ENCODE measurements around the gene PHTF2. TPM values are rescaled to one million over a fixed set of nuclear protein-coding genes. Genes with fewer than 3 reads are reported as not detected.
A peak's percentile ranks its signal among the peaks of the same experiment; 100 is the strongest.

The PHTF2 gene
- polyA plus RNA-seq, 1 donor (not counting 4 experiments of a cell fraction or from before 2014, with no cell fraction given) = 24.1 TPM

- no peaks in the 10 kb centered on the region for H3K4me1 ChIP-seq (ENCODE audit: control insufficient read depth, extremely low read depth, insufficient read depth, low read length)
- dilution Hi-C loops (cut with MboI; ENCODE audit: extremely low pct_ligation_motif_present, low sequenced_read_pairs) = no loop called here
- H3K9ac ChIP-seq (ENCODE audit: control insufficient read depth, extremely low read depth, insufficient read depth, low read length) = no peak overlapping the region
- H3K27ac ChIP-seq (ENCODE audit: control insufficient read depth, insufficient read depth, low read length) = no peak overlapping the region
- H3K36me3 ChIP-seq (ENCODE audit: control insufficient read depth in 2 of 2, extremely low read depth in 1 of 2, insufficient read depth in 2 of 2, low read length in 2 of 2) = peaks cover 0 to 3% of the 10 kb centered on the region in 2 experiments
- H2AFZ ChIP-seq (ENCODE audit: control insufficient read depth, low read length) = no peak overlapping the region
- H3K9me3 ChIP-seq (ENCODE audit: control insufficient read depth, low read depth, low read length) = no peaks in the 10 kb centered on the region
- no peaks in the 10 kb centered on the region for H3K9me1 ChIP-seq (ENCODE audit: control insufficient read depth, extremely low read depth, insufficient read depth, low read length)
- FAIRE-seq = no peak
- no peaks in the 10 kb centered on the region for H3K27me3 ChIP-seq (ENCODE audit: control insufficient read depth, extremely low read depth, insufficient read depth, low read length)
- H4K20me1 ChIP-seq (ENCODE audit: control insufficient read depth, extremely low read depth, insufficient read depth, low read length) = no peaks in the 10 kb centered on the region
- H3K4me3 ChIP-seq (ENCODE audit: control insufficient read depth in 2 of 3, extremely low read depth in 1 of 3, insufficient read depth in 2 of 3, low read depth in 1 of 3, low read length in 3 of 3) = no peak overlapping the region
- no peak overlapping the region for H3K4me2 ChIP-seq (ENCODE audit: control insufficient read depth, extremely low read depth, insufficient read depth, low read depth, low read length)
- TF ChIP-seq CTCF (optimal IDR thresholded peaks at IDR 0.05 in 1 of 3, IDR thresholded peaks at IDR 0.05 in 1 of 3, conservative IDR thresholded peaks at IDR 0.05 in 1 of 3; ENCODE audit: extremely low read depth in 1 of 3, insufficient read depth in 2 of 3, low read length in 3 of 3) = no peak
- TF ChIP-seq EZH2 (IDR thresholded peaks at IDR 0.05; ENCODE audit: low read length) = no peak
- no peaks in the 10 kb centered on the region for H3K79me2 ChIP-seq (ENCODE audit: control insufficient read depth, insufficient read depth, low read length)
- no peak for DNase-seq (ENCODE audit: low read depth, low spot score)
Observed at GRCh38 chr7:77899516-77899915, 100.9 kb downstream of the PHTF2 start.

GRCh38 chr7:77903597-77903996 is 105.0 kb downstream of the PHTF2 start:
- no peak overlapping the region for H3K4me3 ChIP-seq (ENCODE audit: control insufficient read depth in 2 of 3, extremely low read depth in 1 of 3, insufficient read depth in 2 of 3, low read depth in 1 of 3, low read length in 3 of 3)
- H3K27ac ChIP-seq (ENCODE audit: control insufficient read depth, insufficient read depth, low read length) = no peak overlapping the region
- no peaks in the 10 kb centered on the region for H3K4me1 ChIP-seq (ENCODE audit: control insufficient read depth, extremely low read depth, insufficient read depth, low read length)
- H3K79me2 ChIP-seq (ENCODE audit: control insufficient read depth, insufficient read depth, low read length) = no peaks in the 10 kb centered on the region
- DNase-seq (ENCODE audit: low read depth, low spot score) (no peak), FAIRE-seq (no peak)
- H3K9me3 ChIP-seq (ENCODE audit: control insufficient read depth, low read depth, low read length) = no peaks in the 10 kb centered on the region
- no peaks in the 10 kb centered on the region for H3K27me3 ChIP-seq (ENCODE audit: control insufficient read depth, extremely low read depth, insufficient read depth, low read length)
- H3K9me1 ChIP-seq (ENCODE audit: control insufficient read depth, extremely low read depth, insufficient read depth, low read length) = no peaks in the 10 kb centered on the region
- no peaks in the 10 kb centered on the region for H4K20me1 ChIP-seq (ENCODE audit: control insufficient read depth, extremely low read depth, insufficient read depth, low read length)
- TF ChIP-seq EZH2 (IDR thresholded peaks at IDR 0.05; ENCODE audit: low read length) (no peak), CTCF (optimal IDR thresholded peaks at IDR 0.05 in 1 of 3, IDR thresholded peaks at IDR 0.05 in 1 of 3, conservative IDR thresholded peaks at IDR 0.05 in 1 of 3; ENCODE audit: extremely low read depth in 1 of 3, insufficient read depth in 2 of 3, low read length in 3 of 3) (peak; percentile 33 to 57 (median 43))
- no peak overlapping the region for H2AFZ ChIP-seq (ENCODE audit: control insufficient read depth, low read length)
- dilution Hi-C loops (cut with MboI; ENCODE audit: extremely low pct_ligation_motif_present, low sequenced_read_pairs) = no loop called here
- peaks cover 0 to 3% of the 10 kb centered on the region in 2 experiments for H3K36me3 ChIP-seq (ENCODE audit: control insufficient read depth in 2 of 2, extremely low read depth in 1 of 2, insufficient read depth in 2 of 2, low read length in 2 of 2)
- no peak overlapping the region for H3K9ac ChIP-seq (ENCODE audit: control insufficient read depth, extremely low read depth, insufficient read depth, low read length)
- no peak overlapping the region for H3K4me2 ChIP-seq (ENCODE audit: control insufficient read depth, extremely low read depth, insufficient read depth, low read depth, low read length)
